Activated CD4-positive, alpha-beta T cell treated with anti-CD3 and anti-CD28 coated beads for 48 hours (primary cell): ENCODE data around the gene MPHOSPH8.
"Not testable (repeated sequence)": the region's sequence is repeated elsewhere in the genome, so short reads cannot be mapped to it uniquely, and the experiment has no call there.

ENCODE experiments used
- DNase-seq: peaks from one replicate; pipeline ENCODE4 v3.0.0-alpha.2; 2020

Gene MPHOSPH8

DNA sequence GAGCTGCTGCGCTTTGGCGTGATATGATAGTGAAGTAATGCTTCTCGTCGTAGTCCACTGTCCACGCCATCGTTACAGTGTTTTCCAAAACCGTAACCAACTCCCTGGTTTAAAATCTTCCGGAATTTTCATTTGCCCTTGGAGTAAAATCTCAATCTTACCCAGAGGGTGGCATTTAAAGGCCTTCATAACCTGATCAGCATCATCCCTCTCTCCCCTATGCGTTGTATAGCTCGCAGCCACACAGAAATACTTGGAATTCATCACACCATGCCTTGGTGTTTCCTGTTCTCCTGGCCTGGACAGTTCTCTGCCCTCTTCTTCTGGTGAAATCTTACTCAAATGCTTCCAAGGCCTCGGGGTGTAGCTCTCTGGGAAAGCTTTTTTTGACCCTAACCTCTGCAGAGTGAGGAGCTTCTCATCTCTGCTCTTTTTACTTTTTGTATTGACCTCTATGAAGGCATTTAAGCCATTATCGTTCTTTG is 839 bp downstream of the MPHOSPH8 start:
- no peak for DNase-seq

DNA sequence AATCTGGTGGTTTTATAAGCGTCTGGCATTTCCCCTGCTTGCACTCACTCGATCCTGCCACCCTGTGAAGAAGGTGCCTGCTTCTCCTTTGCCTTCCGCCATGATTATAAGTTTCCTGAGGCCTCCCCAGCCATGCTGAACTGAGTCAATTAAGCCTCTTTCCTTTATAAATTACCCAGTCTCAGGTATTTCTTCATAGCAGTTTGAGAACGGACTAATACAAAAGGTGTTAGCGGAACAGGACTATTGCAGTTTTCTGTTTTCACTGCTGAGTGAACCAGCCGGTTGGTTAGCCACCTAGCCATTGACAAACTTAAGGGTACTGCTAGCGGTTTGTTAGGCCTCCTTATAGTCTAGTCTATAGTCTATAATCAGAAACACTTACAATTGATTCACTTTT is 2.5 kb downstream of the MPHOSPH8 start:
- DNase-seq = not testable (repeated sequence)

DNA sequence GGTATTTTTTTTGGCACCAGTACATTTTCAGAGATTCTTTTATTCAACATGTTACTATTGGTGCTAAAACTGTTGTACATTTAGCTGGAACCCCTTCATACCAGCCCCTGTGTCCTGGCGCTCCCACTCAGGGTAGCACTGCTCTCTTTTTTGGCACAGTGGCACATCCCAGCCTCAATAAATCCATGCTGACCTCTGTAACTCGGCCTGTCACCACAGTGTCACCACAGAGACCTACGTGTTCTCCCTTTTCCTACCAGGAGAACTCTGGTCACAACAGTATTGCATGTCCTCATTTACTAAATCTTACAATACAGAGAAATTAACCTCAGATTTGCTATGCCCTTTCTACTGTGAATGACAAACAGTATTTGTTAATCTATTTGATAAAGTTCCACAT is 10.2 kb downstream of the MPHOSPH8 start:
- DNase-seq = no peak

DNA sequence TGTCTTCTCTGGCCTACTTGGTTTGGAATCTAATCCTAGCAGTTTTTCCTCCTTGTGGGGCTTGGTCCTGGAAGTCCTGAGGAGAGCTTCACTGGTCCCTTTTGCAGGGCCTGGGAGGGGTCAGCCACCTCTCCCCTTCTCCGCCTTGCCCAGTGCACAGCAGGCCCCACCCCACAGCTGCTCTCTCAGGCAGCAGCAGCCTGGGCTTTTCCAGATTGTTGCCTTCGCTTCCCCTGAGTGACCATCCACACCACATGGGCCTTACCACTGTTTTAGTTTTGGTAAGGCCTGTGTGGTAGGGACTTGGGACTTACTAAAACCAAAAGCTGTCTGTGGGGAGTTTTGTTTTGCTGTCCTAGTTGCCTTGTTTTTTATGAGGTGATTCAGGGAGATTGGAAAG is 11.5 kb downstream of the MPHOSPH8 start:
- no peak for DNase-seq

DNA sequence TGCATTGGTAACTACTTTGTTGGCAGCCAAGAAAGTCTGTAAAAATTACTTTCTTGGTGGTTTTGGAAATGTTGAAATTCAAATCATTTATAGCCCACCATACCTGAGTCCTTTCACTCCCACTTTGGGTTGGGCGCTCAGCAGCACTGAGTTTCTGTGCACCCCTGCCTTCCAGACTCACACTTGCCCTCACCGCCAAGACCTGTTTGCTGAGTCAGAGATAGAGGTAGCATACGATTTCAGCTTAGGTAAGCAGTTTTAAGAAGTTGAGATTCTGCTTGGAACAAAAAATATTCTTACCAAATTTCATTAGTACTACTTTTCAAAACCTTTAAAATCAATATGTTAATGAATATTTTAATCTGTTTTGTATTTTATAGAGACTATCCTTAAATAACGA is 12.6 kb downstream of the MPHOSPH8 start:
- DNase-seq = no peak

DNA sequence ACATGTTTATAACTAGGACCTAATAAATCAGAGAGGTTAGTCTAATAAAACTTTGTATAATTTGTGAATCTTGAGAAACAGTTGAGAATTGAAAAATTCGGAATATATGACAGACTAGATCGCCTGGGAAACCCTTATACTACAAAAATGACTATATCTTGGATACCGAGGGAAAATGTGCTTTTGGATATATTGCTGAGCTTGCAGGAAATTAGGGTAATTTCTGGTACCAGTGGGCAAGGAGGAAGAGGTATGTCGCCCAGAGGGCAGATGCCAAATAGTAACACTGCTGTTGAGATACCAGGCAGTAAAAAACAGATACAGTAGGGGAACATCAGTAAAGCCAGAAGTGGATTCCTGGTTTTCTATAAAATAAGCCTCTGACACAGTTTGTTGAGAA is 17.3 kb downstream of the MPHOSPH8 start:
- DNase-seq = no peak

DNA sequence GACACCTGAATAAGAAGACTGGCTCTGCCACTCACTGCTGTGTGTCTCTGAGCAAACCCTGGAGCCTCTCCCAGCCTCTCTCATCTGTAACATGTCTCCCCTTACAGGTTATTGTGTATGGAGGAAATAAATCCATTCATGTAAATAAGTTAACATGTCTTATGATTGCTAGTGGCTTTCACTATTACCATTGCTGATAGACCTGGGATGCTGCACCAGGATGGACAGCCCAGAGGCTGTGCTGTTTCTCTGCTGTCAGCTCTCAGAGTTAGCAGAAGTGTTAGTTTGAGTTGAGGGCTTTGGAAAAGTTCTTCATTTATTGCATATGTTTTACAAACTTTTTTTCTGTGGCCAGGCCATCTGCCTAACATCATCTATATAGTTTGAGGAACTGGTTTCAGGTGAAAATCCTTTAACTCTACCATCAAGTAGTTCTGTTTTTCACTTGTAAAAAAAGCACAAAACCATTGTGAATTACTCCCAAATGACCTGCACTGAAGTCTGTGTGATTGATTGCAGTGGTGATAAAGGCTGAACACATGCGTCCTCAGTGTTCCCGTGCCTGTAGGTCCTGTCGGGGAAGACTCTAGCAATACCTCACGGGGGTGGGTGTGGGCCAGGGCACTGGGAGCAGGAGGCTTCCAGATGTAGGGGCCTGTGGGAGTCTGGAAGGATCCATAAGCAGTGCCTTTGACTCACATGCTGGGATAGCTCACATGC is 24.6 kb downstream of the MPHOSPH8 start:
- DNase-seq = no peak

DNA sequence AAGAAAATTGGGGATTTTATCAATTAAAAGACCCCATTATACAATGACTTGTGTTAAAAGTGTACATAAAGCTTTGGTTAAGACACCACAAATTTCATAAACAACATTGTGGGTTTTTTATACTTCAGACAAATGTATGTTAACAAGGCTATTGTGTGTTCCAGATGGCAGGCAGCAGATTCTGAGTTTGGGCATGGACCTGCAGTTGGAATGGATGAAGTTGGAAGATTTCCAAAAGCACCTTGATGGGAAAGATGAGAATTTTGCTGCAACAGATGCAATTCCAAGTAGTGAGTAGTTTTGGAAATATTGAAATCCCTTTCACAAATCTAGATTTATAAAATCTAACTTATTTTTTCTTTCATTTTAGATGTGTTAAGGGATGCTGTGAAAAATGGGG is 25.4 kb downstream of the MPHOSPH8 start:
- no peak for DNase-seq

DNA sequence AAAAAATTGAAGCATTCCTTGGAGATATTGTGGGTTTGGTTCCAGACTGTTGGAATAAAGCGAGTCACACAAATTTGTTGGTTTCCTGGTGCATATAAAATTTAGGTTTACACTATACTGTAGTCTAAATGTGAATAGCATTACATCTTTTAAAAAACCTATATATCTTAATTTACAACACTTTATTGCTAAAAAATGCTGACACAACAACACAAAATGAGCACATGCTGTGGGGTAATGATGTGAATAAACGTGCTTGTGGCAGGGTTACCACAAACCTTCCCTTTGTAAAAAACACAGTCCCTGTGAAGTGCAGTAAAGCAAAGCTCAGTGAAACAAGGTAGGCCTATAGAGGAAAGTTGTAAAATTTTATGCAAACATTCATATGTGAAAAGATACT is 27.7 kb downstream of the MPHOSPH8 start:
- DNase-seq = no peak

DNA sequence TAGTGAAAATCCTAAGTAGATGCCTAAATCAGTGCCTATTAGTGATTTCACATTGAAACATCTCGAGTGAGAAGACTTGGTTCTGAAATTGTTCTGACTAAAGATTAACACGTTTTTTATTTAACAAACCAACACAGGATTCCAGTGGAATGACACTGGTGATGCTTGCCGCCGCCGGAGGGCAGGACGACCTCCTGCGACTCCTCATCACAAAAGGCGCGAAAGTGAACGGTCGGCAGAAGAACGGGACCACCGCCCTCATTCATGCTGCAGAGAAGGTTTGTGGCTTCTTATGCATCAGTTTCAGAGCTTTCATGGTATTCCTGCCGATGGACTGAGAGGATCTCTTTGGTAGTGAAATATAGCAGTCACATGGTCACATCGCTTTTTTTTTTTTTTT is 28.1 kb downstream of the MPHOSPH8 start:
- no peak for DNase-seq

DNA sequence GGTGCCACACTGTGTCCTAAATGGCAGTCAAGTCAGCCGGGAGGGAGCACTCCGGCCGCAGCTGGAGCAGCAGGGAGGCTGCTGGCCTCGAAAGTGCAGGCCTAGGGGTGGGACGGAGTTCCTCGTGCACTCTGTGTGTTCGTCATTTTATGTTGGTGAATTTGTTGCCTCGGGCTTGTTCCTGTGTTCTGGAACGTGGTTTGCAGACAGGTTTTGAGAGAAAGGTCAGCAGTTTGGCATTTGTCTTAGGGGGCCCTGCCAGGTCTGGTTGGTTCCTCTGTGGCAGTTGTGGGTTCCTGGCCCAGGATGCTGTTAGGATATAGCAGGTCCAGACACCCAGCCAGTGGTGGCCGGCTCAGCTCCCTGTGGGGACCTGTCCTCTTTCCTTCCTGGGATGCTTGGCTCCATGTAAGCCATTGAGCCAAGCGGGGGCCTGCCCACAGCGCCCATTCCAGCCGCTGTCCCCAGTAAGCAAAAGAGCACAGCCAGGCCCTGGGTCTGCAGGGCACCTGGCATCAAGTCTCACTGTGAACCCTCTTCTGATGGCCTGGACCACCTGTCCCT is 30.0 kb downstream of the MPHOSPH8 start:
- DNase-seq = no peak

DNA sequence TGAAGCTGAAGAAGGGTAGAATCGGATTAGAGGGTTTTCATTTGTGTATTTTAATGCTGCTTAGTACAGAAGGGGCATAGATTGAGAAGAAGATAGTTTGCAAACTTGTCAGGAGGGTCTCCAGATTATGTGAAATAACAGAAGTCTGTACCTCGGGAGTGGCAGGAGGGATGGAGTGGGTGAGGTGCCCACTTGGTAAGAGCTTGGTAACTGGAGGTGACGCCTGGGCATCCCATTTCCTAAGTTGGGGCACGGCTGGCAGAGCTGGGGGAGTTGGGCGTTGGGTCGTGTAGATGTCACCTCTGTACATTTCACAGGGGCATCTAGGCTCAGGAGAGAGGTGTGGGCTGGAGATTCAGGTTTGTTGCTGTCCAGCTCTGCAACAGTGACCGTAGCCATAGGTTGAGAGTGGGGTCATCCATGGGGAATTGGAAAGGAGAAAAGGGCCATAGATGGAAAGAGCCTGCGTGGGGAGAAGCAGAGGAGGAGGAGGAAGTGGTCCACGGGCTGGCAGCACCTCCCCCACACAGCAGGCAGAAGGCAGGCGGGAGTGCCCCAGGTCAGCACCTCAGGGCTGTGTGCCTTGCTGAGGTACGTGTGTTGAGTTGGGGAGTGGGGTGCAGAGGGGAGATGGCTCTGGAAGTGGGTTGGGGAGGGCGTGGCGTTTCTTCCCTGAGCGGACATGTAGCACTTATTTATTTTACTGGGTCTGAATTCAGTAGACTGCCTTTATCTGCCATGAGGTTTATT is 31.2 kb downstream of the MPHOSPH8 start:
- DNase-seq = no peak

DNA sequence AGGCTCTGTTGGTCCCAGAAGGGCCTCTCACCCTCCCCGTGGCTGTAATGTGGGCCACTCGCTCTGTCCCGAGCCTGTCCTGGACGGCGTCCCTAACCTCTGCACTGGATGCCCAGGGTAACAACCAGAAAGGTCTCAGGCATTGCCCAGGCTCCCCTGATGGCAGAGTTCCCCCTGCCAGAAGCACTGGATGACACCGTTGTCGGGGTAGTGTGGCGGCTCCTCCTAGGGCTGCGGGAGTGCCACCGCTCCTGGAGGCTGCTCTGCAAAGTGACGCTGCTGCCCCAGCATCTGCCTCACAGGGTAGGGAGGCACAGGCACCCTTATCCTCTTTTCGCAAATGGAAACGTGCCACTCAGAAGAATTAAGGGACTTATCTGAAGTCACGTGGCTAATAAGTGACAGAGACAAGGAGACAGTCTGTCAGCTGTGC is 32.0 kb downstream of the MPHOSPH8 start:
- DNase-seq = no peak

DNA sequence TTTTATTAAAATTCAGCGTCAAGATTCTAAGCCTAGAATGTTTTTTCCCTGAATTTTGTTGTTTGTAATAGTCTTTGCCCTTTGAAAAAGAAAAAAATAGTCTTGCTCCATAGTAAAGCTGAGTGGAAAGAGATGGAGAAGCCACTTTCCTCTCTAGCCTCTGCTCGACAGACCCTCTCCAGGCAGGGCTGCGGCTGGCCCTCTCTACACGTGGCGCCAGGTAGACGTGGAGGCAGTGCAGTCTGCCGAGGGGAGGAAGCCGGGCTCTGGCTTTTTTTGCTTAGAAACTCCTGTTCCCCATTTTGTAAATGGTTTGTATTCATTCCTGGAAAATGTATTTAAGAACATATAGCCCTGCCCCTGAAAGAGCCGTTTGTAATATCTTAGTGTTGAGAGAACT is 35.3 kb downstream of the MPHOSPH8 start:
- DNase-seq = no peak

DNA sequence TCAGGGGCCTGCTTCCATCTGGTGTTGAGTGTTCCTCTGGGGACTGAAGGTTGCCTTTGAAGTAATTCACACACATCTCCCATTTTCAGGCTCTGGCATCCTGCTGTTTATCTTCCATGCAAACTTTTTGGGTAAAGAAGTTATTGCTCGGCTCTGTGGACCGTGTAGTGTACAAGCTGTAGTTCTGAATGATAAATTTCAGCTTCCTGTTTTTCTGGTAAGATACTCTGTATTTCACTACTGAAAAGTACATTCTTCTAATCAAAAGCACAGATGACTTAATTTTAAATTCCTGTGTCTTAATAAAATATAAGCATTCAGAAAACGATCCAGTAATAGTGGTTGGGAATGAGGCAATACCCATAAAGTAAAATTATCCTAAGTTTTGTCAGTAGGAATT is 36.7 kb downstream of the MPHOSPH8 start:
- DNase-seq = no peak

DNA sequence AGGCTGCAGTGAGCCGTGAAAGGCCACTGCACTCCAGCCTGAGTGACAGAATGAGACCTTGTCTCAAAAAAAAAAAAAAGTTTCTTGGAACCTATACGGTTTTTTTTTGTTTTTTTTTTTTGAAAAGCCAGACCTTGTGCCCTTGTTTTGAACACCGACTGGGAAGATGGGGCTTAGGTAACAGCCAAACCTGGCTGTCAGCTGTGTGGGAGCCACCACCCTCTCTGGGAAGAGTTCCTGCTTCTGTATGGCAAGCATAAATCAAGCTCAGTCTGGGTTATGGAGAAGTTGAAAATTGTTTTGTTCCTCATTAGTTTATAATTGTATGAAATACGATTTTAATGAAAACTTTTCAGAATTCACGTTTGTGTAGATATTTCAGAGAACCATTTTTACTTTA is 39.5 kb downstream of the MPHOSPH8 start:
- no peak for DNase-seq

DNA sequence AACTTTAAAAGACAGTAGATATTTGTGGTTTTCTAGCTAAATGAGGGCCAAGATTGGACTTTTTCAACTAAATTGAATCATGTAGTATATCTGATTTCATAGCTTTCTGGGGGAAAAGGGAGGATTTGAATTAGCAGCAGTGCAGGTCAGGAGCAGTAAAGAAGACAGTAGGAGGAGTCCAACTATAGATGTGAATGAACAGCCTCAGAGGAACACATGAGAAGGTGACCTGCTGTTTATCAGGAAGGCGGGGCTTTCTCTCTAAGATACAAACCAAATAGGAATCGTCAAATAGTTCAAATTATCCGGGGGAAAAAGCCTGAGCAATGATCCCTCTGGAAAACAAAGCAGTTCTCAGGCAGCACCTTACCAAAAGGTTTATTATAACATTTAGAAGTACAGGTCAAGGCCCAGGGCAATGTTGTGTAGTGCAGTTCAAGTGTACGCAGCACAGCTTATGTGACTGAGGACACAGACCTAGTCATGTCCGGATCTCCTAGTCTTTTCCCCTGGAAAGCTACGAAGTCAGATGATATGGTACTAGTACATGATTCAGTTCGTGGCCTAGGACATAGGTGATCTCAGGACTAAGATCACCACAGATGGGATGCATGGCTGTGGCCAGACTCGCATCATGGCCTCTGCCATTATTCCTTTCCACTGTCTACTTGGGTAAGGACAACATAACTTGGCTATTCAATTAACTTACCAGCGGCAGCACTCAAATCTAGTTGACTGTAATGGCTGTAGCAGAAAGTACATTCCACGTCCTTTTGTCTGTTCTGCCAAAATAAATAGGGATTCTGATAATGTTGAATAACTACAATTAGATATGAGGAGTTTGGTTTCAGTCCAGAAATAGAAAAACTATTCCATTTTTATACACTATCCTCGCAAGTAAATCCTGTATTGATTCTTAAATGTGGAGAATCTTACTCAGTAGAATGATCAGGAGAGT is 40.3 kb downstream of the MPHOSPH8 start:
- no peak for DNase-seq

DNA sequence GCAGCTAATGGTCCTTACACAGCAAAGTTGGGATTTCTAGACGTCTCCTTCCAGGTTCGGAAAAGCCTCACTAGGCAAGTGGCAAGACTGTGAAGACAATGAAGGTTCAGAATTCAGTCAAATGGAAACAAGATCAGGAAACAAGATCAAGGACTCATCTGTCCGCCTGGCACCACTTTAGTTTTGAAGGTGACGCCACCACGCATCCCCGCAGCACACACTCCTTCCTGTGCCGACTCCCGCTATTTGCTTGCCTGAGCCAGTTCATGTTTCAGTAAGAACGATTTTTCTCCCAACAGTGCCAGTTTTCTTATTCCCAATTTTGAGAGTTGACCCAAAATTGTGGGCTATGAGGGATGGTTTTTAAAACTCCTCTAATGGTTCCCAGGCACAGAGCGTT is 41.4 kb downstream of the MPHOSPH8 start:
- DNase-seq = no peak

DNA sequence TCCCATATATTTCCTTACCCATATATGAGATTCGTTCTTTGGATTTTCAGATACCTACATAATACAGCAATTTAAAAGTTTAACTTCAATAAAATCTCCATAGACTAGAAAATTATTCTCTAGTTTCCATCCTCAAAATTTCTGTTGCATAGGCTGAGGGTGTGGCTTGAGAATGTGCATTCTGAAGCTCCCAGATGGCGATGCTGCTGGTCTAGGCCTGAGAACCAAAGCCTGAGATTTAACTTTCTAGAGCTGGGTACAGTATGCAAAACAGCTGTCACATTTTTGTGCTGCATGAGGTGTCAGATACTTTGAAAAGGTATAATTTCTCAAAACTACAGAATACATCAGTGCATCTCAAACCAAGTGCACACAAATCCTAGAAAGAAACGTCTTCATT is 42.7 kb downstream of the MPHOSPH8 start:
- no peak for DNase-seq

DNA sequence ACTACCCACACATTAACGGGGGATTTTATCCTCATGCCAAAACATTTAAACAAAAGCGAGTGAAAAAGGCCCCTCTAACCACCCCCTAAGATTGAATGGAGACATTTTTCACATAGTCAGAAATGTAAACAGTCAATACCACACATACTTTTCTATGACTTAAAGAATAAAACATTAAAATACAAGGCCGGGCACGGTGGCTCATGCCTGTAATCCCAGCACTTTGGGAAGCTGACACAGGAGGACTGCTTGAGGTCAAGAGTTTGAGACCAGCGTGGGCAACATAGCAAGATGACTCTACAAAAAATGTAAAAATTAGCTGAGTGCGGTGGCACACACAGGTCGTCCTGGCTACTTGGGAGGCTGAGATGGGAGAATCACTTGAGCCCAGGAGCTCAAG is 47.3 kb downstream of the MPHOSPH8 start:
- no peak for DNase-seq

DNA sequence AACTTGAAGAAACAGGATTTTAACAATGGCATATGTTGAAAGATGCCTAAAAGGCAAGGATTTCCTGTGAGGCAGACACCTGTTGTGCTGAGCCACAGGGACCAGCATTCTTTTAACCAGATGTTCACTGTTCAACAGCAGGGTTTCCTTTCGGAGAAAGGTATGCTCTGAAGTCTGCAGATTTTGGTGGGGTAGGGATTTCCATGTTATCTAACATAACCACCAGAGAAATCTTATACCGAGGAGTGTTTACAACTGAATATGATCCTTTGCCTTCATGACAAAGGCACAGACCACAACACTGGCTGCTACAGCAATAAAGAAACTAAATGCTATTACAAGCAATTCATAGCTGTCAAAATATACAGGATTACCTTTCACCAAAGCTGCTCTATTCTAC is 48.1 kb downstream of the MPHOSPH8 start:
- DNase-seq = no peak

DNA sequence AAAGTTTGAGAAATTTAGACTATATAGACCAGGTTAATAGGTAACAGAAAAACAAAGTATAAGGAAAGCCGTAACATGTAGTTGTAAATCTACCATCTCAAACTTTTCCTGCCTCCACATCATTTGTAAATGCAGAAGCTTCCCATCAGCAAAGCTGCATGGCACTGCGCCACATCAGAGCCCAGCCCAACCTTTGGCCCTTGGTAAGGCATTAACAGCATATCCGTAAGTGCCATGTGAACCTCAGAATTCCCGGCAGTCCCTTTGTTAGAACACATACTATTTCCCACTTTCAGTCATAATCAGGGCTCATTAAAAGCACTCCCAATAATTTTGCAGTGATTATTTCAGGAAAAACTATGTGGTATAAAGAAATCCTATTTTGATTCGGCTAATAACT is 51.6 kb downstream of the MPHOSPH8 start:
- DNase-seq = no peak

DNA sequence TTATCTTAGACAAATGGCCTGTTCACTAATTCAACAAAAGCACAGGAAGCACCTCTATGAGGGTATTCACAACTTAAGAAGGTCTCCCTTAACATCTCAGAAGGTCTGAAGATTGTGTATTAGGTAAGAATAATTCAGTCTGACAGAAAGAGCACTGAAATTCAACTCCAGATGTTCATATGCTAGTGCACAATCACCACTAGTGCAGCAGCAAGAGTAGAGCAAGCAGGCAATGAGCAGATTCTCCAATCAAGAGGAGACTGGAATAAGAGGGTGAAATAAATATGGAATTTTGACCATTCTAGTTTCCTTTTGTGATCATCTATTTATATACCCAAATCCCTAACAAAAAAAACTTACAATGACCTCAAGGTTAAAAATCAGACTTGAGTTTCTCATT is 52.0 kb downstream of the MPHOSPH8 start:
- DNase-seq = no peak
